HepG2 (cell line): ENCODE data around the gene LTA. TPM values are rescaled to one million over a fixed set of nuclear protein-coding genes. Genes with fewer than 3 reads are reported as not detected.

Experiments used
- ATF2 ChIP-seq: sonication (generic); formaldehyde crosslinking; IDR thresholded peaks from 2 replicates; pipeline ENCODE4 v1.4.0; 2020; ENCODE audit warnings: missing genetic modification reagents
- GATAD2A ChIP-seq: IDR thresholded peaks from 2 replicates; pipeline ENCODE4 v1.6.1; 2016
- NCOA1 ChIP-seq: sonication (generic); formaldehyde crosslinking; IDR thresholded peaks from 2 replicates; pipeline ENCODE4 v1.9.0; 2021; ENCODE audit warnings: missing genetic modification reagents
- PAXIP1 ChIP-seq: sonication (generic); formaldehyde crosslinking; conservative IDR thresholded peaks from 2 replicates; pipeline ENCODE4 v1.4.0; 2020; ENCODE audit warnings: mild to moderate bottlenecking, missing genetic modification reagents, moderate library complexity
- TBX2 ChIP-seq: sonication (generic); formaldehyde crosslinking; IDR thresholded peaks from 2 replicates; pipeline ENCODE4 v1.5.0; 2020; ENCODE audit warnings: missing genetic modification reagents, mild to moderate bottlenecking, borderline replicate concordance
- ZBTB40 ChIP-seq, 2 experiments: fragments of 450-650 bp in 1 of 2; sonication (generic) in 1 of 2; formaldehyde crosslinking in 1 of 2; IDR thresholded peaks; 2 replicates each; pipeline versions ENCODE4 v1.6.1 to v1.8.0; 2016 to 2022; ENCODE audit warnings: antibody characterized with exemption in 1 of 2, mild to moderate bottlenecking in 1 of 2, missing genetic modification reagents in 1 of 2
- ZFP41 ChIP-seq: sonication (generic); formaldehyde crosslinking; IDR thresholded peaks from 2 replicates; pipeline ENCODE4 v1.4.0; 2020; ENCODE audit warnings: mild to moderate bottlenecking, missing genetic modification reagents, borderline replicate concordance
- ZNF280B ChIP-seq: sonication (generic); formaldehyde crosslinking; IDR thresholded peaks from 2 replicates; pipeline ENCODE4 v1.5.0; 2020; ENCODE audit warnings: missing genetic modification reagents, mild to moderate bottlenecking, borderline replicate concordance
- ZNF432 ChIP-seq: sonication (generic); formaldehyde crosslinking; IDR thresholded peaks from 2 replicates; pipeline ENCODE4 v1.5.0; 2020; ENCODE audit warnings: missing genetic modification reagents, mild to moderate bottlenecking, borderline replicate concordance
- polyA plus RNA-seq, 8 experiments: library from polyadenylated mRNA; depleted of rRNA in 3 of 8; stranded (reverse) in 7 of 8; unstranded in 1 of 8; fragments of >200 nt; fragmentation: Illumina TruSeq in 4 of 8; extraction: Trizol in 4 of 8; gene quantifications; 2 replicates each; pipeline versions ENCODE4 v1.2.1 to v1.2.3, GENCODE V29; 2011 to 2016; ENCODE audit warnings: low read depth in 4 of 8, missing spikeins in 1 of 8, mixed read lengths in 1 of 8; ENCODE audit not compliant: insufficient read depth in 1 of 8
- total RNA-seq, 5 experiments: library from RNA; depleted of rRNA; stranded (reverse); fragments of >200 nt; fragmentation: Illumina TruSeq; extraction: Trizol; gene quantifications; 2 replicates each; pipeline ENCODE4 v1.2.3, GENCODE V29; 2016; ENCODE audit warnings: low read depth in 1 of 5
- TF ChIP-seq, protein P1 (sequence below): sonication (generic); formaldehyde crosslinking; IDR thresholded peaks from 2 replicates; pipeline ENCODE4 v1.8.1; 2023; ENCODE audit warnings: mild to moderate bottlenecking, moderate library complexity, missing genetic modification reagents

LTA gene
- total and polyA plus RNA-seq, 2 of the 13 experiments (the other 11 are each of a cell fraction or from before 2014, with no cell fraction given), result 0.09 TPM; not detected in 1

GRCh38 chr6:31580807-31581433 is 8.8 kb downstream of the LTA start (continued):
- TF ChIP-seq ZNF280B (CRISPR knock-in tag), result peak; percentile 86; the same call in 1 of the 2 replicates
- peak; percentile 68 for TF ChIP-seq TBX2 (CRISPR knock-in tag)
- no peak for TF ChIP-seq ZBTB40 (IDR thresholded peaks at IDR 0.05)
- TF ChIP-seq ZBTB40 (CRISPR knock-in tag; IDR thresholded peaks at IDR 0.05), result peak; percentile 43; the same call in 1 of the 2 replicates
- peak; percentile 44; the same call in 1 of the 2 replicates for TF ChIP-seq ZNF432
- TF ChIP-seq, protein P1, sequence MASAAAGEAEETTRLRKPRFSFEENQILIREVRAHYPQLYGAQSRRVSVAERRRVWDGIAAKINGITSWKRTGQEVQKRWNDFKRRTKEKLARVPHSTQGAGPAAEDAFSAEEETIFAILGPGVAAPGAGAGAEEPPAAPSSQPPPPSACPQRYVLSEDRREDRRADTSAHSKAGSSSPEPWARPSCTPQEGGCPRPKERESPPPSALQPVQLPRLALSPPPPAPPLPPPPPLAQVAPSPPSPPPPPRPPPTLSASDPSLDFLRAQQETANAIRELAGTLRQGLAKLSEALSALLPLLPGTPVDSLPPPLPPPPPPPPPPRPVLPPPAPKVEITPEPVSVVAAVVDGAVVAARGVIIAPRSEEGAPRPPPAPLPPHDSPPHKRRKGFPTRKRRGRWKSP, result peak; percentile 41; the same call in 1 of the 2 replicates
- TF ChIP-seq GATAD2A (CRISPR knock-in tag), result peak; percentile 79
- peak; percentile 91; the same call in 1 of the 2 replicates for TF ChIP-seq NCOA1 (CRISPR knock-in tag)
- 0 out of 2 replicates have a peak, but pooled peaks have one; percentile 9 for TF ChIP-seq PAXIP1
- peak; percentile 65 for TF ChIP-seq ATF2 (CRISPR knock-in tag)
- TF ChIP-seq ZFP41, result no peak
